MM.1S (cell line): Measurements from ENCODE around the gene C3orf33.

Source experiments
- DNase-seq: peaks from one replicate; pipeline ENCODE4 v3.0.0-alpha.2; 2015
- H2AFZ ChIP-seq: fragments of 300-600 bp; sonication (generic); 2 replicates; pipeline ENCODE4 v1.6.0; 2016; ENCODE audit warnings: antibody characterized with exemption, low read length
- H3F3A ChIP-seq: fragments of 300-600 bp; sonication (generic); 2 replicates; pipeline ENCODE4 v1.6.1; 2016; ENCODE audit warnings: mild to moderate bottlenecking, antibody characterized with exemption, low read length, moderate library complexity, mixed read lengths; ENCODE audit not compliant: insufficient read depth
- H3K27ac ChIP-seq: fragments of 300-600 bp; sonication (generic); 2 replicates; pipeline ENCODE4 v1.5.1; 2016; ENCODE audit warnings: mild to moderate bottlenecking, low read length
- H3K27me3 ChIP-seq: fragments of 300-600 bp; sonication (generic); replicated peaks from 2 replicates; pipeline ENCODE4 v1.6.0; 2016; ENCODE audit warnings: low read length; ENCODE audit not compliant: insufficient read depth
- H3K36me3 ChIP-seq: fragments of 300-600 bp; sonication (generic); replicated peaks from 2 replicates; pipeline ENCODE4 v1.6.1; 2016; ENCODE audit warnings: mild to moderate bottlenecking, low read length, mixed read lengths; ENCODE audit not compliant: insufficient read depth
- H3K4me1 ChIP-seq: fragments of 300-600 bp; sonication (generic); 2 replicates; pipeline ENCODE4 v1.6.1; 2016; ENCODE audit warnings: low read length, mixed read lengths
- H3K4me2 ChIP-seq: fragments of 300-600 bp; sonication (generic); 2 replicates; pipeline ENCODE4 v1.6.0; 2016; ENCODE audit warnings: low read depth, low read length
- H3K4me3 ChIP-seq: fragments of 300-600 bp; sonication (generic); 2 replicates; pipeline ENCODE4 v1.5.1; 2016; ENCODE audit warnings: low read length, mixed read lengths
- H3K79me2 ChIP-seq: fragments of 300-600 bp; sonication (generic); 2 replicates; pipeline ENCODE4 v1.6.1; 2016; ENCODE audit warnings: mixed run types, low read length, mixed read lengths
- H3K9ac ChIP-seq: fragments of 300-600 bp; sonication (generic); 2 replicates; pipeline ENCODE4 v1.6.1; 2016; ENCODE audit warnings: low read length, mixed read lengths
- H3K9me2 ChIP-seq: fragments of 300-600 bp; sonication (generic); replicated peaks from 2 replicates; pipeline ENCODE4 v1.6.1; 2016; ENCODE audit warnings: mild to moderate bottlenecking, low read length, mixed read lengths; ENCODE audit not compliant: insufficient read depth
- H3K9me3 ChIP-seq: fragments of 300-600 bp; sonication (generic); replicated peaks from 2 replicates; pipeline ENCODE4 v1.6.1; 2016; ENCODE audit warnings: mild to moderate bottlenecking, low read length, mixed read lengths; ENCODE audit not compliant: insufficient read depth
- H4K20me1 ChIP-seq: fragments of 300-600 bp; sonication (generic); 2 replicates; pipeline ENCODE4 v1.6.1; 2016; ENCODE audit warnings: mild to moderate bottlenecking, low read length, moderate library complexity, mixed read lengths; ENCODE audit not compliant: insufficient read depth
- EZH2 ChIP-seq: fragments of 300-600 bp; sonication (generic); optimal IDR thresholded peaks from 2 replicates; pipeline ENCODE3; 2017; ENCODE audit warnings: low read depth, mild to moderate bottlenecking, antibody characterized with exemption, low read length, mixed read lengths
- EZH2phosphoT487 ChIP-seq: fragments of 300-600 bp; sonication (generic); IDR thresholded peaks from 2 replicates; pipeline ENCODE4 v1.6.1; 2018; ENCODE audit warnings: antibody characterized with exemption, low read length
- TF ChIP-seq, protein P1 (sequence below): fragments of 300-600 bp; sonication (generic); IDR thresholded peaks from 2 replicates; pipeline ENCODE4 v1.5.1; 2016; ENCODE audit warnings: antibody characterized with exemption, low read length, mixed read lengths

C3orf33 gene

GRCh38 chr3:155747286-155747945 is 58.7 kb downstream of the C3orf33 start:
- no peaks in the 10 kb centered on the region for H3K36me3 ChIP-seq
- H3K27ac ChIP-seq: no peak overlapping the region
- no peak overlapping the region for H3K4me3 ChIP-seq
- no peak overlapping the region for H3K4me2 ChIP-seq
- no peaks in the 10 kb centered on the region for H3K9me2 ChIP-seq
- H4K20me1 ChIP-seq: no peaks in the 10 kb centered on the region
- no peaks in the 10 kb centered on the region for H3K9me3 ChIP-seq
- H2AFZ ChIP-seq: no peak overlapping the region
- no peak for DNase-seq
- no peaks in the 10 kb centered on the region for H3K79me2 ChIP-seq
- H3F3A ChIP-seq: no peaks in the 10 kb centered on the region
- 0 out of 2 replicates have a peak, but pooled peaks cover 3% of the 10 kb centered on the region for H3K4me1 ChIP-seq
- TF ChIP-seq, protein P1, sequence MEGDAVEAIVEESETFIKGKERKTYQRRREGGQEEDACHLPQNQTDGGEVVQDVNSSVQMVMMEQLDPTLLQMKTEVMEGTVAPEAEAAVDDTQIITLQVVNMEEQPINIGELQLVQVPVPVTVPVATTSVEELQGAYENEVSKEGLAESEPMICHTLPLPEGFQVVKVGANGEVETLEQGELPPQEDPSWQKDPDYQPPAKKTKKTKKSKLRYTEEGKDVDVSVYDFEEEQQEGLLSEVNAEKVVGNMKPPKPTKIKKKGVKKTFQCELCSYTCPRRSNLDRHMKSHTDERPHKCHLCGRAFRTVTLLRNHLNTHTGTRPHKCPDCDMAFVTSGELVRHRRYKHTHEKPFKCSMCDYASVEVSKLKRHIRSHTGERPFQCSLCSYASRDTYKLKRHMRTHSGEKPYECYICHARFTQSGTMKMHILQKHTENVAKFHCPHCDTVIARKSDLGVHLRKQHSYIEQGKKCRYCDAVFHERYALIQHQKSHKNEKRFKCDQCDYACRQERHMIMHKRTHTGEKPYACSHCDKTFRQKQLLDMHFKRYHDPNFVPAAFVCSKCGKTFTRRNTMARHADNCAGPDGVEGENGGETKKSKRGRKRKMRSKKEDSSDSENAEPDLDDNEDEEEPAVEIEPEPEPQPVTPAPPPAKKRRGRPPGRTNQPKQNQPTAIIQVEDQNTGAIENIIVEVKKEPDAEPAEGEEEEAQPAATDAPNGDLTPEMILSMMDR: no peak
- no peak for TF ChIP-seq EZH2phosphoT487
- no peak for TF ChIP-seq EZH2
- no peak overlapping the region for H3K9ac ChIP-seq
- H3K27me3 ChIP-seq: no peaks in the 10 kb centered on the region; the same call in 1 of the 2 replicates

GRCh38 chr3:155746703-155747102 is 59.4 kb downstream of the C3orf33 start:
- Histone ChIP-seq H3K4me3 (no peak overlapping the region), H3K36me3 (no peaks in the 10 kb centered on the region), H3K4me2 (no peak overlapping the region), H3K27me3 (no peaks in the 10 kb centered on the region; the same call in 1 of the 2 replicates), H3K9me2 (no peaks in the 10 kb centered on the region), H3K27ac (no peak overlapping the region), H3K9ac (no peak overlapping the region), H4K20me1 (no peaks in the 10 kb centered on the region), H3K4me1 (0 out of 2 replicates have a peak, but pooled peaks cover 3% of the 10 kb centered on the region), H3K79me2 (no peaks in the 10 kb centered on the region), H2AFZ (no peak overlapping the region), H3K9me3 (no peaks in the 10 kb centered on the region), H3F3A (no peaks in the 10 kb centered on the region)
- no peak for DNase-seq
- TF ChIP-seq EZH2phosphoT487 (no peak), EZH2 (no peak)
- TF ChIP-seq, protein P1: no peak

- no peaks in the 10 kb centered on the region for H3F3A ChIP-seq
- no peak overlapping the region for H3K9ac ChIP-seq
- no peak overlapping the region for H3K27ac ChIP-seq
- no peaks in the 10 kb centered on the region for H3K9me3 ChIP-seq
- TF ChIP-seq EZH2 (no peak), EZH2phosphoT487 (no peak)
- TF ChIP-seq, protein P1: no peak
- H3K4me1 ChIP-seq: 0 out of 2 replicates have a peak, but pooled peaks cover 3% of the 10 kb centered on the region
- H2AFZ ChIP-seq: no peak overlapping the region
- no peaks in the 10 kb centered on the region; the same call in 1 of the 2 replicates for H3K27me3 ChIP-seq
- H3K4me2 ChIP-seq: no peak overlapping the region
- no peak overlapping the region for H3K4me3 ChIP-seq
- no peak for DNase-seq
- H3K36me3 ChIP-seq: no peaks in the 10 kb centered on the region
- no peaks in the 10 kb centered on the region for H4K20me1 ChIP-seq
- H3K79me2 ChIP-seq: no peaks in the 10 kb centered on the region
- H3K9me2 ChIP-seq: no peaks in the 10 kb centered on the region
Observed at GRCh38 chr3:155745795-155746550, 60.1 kb downstream of the C3orf33 start.
